AG09309 (cell line): ENCODE results near the gene PIGN.
A peak's percentile ranks its signal among the peaks of the same experiment; 100 is the strongest.
"Not testable (repeated sequence)": the region's sequence is repeated elsewhere in the genome, so short reads cannot be mapped to it uniquely, and the experiment has no call there.

Experiments
- DNase-seq: peaks from one replicate; pipeline ENCODE4 v3.0.0-alpha.2; 2010; ENCODE audit warnings: low read depth
- H3K4me3 ChIP-seq: 2 replicates; pipeline ENCODE4 v1.5.1; 2011; ENCODE audit warnings: mild to moderate bottlenecking, low read depth, low read length, moderate library complexity; ENCODE audit not compliant: control insufficient read depth
- TF ChIP-seq, protein P1 (sequence below): IDR thresholded peaks from 2 replicates; pipeline ENCODE4 v1.5.1; 2011; ENCODE audit warnings: mild to moderate bottlenecking, low read depth, low read length, inconsistent platforms; ENCODE audit not compliant: insufficient read depth, control insufficient read depth; ENCODE audit errors: missing control alignments

PIGN gene

DNA sequence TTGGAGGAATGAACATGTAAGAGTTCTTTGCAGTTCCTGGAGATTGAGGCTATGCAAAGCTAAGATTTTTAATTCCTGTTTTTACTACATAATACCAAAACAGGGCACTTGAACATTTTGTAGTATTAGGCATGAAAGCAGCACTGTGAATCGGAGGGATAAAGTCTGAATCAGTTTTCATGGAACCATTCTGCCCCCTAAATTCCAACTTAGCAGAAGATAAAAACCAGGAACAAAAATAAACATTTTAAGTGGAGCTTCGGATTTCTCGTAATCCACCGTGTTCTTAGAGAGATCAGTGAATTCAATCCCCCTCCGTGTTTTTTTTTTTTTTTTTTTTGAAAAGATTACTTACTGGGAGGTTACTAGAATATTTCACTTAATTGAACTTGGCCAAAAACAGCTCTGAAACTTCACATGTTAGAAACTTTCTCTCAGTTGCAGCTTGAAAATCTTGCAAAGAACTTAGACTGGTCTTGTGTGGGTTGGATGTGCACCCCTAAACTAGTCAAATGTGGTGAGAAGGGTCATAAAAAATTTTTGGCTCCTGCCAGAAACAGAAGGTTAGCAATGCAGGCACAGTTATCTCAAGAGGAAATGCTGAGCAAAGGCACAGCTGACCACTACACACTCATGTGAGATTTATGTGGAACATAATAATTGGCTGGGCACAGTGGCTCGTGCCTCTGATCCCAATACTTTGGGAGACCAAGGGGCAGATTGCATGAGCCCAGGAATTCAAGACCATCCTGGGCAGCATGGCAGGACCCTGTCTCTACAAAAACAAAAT is 148.7 kb downstream of the PIGN start:
- H3K4me3 ChIP-seq, result no peak overlapping the region
- DNase-seq, result no peak
- TF ChIP-seq, protein P1, sequence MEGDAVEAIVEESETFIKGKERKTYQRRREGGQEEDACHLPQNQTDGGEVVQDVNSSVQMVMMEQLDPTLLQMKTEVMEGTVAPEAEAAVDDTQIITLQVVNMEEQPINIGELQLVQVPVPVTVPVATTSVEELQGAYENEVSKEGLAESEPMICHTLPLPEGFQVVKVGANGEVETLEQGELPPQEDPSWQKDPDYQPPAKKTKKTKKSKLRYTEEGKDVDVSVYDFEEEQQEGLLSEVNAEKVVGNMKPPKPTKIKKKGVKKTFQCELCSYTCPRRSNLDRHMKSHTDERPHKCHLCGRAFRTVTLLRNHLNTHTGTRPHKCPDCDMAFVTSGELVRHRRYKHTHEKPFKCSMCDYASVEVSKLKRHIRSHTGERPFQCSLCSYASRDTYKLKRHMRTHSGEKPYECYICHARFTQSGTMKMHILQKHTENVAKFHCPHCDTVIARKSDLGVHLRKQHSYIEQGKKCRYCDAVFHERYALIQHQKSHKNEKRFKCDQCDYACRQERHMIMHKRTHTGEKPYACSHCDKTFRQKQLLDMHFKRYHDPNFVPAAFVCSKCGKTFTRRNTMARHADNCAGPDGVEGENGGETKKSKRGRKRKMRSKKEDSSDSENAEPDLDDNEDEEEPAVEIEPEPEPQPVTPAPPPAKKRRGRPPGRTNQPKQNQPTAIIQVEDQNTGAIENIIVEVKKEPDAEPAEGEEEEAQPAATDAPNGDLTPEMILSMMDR, result peak; percentile 13

DNA sequence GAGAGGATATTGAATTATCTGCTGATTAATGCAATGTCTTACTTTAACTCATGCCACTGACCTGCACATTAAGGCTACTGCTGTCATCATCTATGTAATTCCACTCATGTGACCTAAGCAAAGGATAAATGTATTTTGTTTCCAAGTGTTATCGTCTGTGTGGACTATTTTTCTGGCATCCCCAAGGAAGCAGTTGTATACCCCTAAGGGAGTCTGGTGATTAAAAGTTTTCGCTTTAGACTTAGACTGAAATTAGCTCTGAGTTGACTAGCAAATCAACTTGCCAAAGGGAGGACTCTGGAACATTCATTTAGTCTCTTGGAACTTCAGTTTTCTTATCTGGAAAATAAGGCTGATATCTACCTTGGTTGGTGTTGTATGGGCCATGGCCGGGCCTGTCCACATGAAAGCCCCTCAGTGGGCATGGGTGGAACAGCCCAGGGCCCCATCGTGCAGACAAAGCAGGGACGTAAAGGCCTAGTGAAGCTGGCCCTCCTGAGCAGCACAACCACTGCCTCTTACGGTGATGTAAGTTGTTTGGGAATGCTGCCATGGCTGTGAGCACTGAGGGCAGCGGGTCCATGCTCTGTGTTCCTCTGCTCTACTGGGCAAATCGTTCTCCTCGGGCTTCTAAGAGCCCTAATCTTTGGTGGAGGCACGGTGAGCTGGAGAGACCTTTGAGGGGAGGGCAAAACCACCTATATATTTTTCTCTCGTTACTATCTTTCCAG is 149.7 kb downstream of the PIGN start:
- TF ChIP-seq, protein P1, result no peak

DNA sequence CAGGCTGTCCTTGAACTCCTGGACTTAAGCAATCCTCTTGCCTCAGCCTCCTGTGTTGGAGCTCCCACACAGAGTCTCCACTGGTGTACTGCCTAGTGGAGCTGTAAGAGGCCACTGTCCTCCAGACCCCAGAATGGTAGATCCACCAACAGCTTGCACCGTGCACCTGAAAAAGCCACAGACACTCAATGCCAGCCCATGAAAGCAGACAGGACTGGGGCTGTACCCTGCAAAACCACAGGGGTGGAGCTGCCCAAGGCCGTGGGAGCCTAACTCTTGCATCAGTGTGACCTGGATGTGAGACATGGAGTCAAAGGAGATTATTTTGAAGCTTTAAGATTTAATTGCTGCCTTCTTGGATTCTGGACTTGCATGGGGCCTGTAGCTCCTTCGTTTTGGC is 152.6 kb downstream of the PIGN start:
- not testable (repeated sequence) for H3K4me3 ChIP-seq, DNase-seq

More for the DNA sequence above, 149.7 kb downstream of the PIGN start:
- DNase-seq, result no peak
- no peak overlapping the region for H3K4me3 ChIP-seq

DNA sequence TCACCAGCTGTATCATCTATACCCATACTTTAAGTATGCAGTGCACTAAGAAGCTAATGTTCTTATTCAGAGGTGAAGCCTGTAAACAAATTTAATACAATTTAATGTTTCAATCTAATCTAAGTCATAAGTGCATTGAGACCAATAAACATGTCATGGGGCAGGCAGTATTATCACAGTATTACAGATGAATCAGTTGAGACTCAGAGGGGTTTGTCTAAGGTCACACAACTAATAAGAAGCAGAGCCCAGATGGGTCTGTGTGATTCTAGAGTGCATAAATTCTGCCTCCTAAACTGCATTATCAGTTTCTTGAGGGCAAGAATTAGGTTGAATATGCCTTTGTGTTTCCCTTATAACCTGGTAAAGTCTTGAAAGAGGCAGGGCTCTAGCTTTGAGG is 153.1 kb downstream of the PIGN start:
- no peak overlapping the region for H3K4me3 ChIP-seq
- TF ChIP-seq, protein P1, result no peak
- DNase-seq, result no peak

DNA sequence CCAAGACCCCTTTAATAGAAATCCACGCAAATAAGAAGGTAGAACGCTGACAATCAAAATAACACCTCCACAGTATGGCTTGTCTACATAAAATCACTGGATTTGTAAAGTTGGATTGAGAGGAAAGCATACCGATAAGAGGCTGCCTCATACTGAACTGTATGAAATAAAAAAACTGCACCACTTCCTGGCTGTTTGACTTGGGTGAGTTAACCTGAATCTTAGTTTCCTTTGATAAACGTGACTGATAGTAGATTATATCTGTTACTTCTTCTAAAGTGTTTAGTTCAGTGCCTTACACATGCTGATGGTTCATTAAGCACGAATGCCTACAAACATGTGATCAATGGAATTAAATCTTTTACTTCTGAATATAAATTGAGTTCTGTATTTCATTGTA is 153.6 kb downstream of the PIGN start:
- DNase-seq, result no peak
- no peak overlapping the region for H3K4me3 ChIP-seq
- TF ChIP-seq, protein P1, result no peak

DNA sequence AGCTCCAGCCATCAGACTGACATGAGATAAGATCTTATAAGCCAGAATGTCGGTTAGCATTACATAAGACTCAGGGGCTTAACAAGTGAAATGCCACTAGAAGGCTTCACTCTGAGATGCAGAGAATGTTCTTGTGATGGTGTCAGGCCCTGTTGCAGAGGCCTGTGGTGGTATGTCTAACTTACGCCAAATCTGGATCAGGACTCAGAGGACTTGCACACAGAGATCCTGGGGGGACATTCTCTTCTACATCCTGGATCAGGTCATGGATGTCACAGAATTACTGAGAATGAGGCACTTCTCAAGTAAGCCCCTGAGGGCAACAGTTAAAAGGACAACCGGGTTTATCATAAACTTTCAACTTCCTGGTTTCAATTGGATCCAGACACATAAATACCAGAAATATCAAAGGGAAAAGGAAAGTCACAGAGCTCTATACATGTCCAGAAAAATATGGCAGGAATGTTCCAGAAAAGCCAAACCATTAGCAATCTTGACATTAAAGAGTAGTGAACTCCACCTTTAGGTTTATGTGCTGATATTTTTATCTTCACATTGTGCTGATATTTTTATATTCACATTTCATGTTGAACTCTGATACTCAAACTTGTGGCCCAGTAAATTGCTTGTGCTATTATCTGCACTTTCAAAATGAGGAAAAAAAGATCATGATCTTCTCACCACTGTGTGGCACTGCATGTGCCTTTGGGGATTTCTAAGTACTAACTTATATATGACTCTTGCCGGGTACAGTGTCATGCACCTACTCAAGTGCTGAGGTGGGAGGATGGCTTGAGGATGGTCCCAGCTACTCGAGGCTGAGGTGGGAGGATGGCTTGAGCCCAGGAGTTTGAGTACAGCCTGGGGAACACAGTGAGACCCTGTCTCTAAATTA is 156.5 kb downstream of the PIGN start:
- TF ChIP-seq, protein P1, result no peak
- DNase-seq, result no peak
- no peak overlapping the region for H3K4me3 ChIP-seq
